ENCODE data around the gene DDX17. TPM values are rescaled to one million over a fixed set of nuclear protein-coding genes. Genes with fewer than 3 reads are reported as not detected.

The DDX17 gene
- total and polyA plus RNA-seq, 9 of the 15 experiments (the other 6 are each of a cell fraction or from before 2014, with no cell fraction given), result 17.6 to 421 (median 189) TPM

- H2AFZ ChIP-seq (ENCODE audit: low read depth, low read length), result no peak overlapping the region
- in situ Hi-C loops (cut with MboI), result no loop called here
- H3K27ac ChIP-seq (ENCODE audit: extremely low read depth, low read depth, low read length), result no peak overlapping the region
- ChIA-PET POLR2A (no interaction called here), CTCF (ENCODE audit: low intra/inter-chr PET ratio) (no interaction called here)
- no peak for ATAC-seq
- no peak overlapping the region for H3K4me3 ChIP-seq
- no peaks in the 10 kb centered on the region for H3K36me3 ChIP-seq (ENCODE audit: control insufficient read depth, insufficient read depth, low read length)
- no peak for FAIRE-seq
- no peaks in the 10 kb centered on the region for H3K4me1 ChIP-seq (replicated peaks in 1 of 2; ENCODE audit: control insufficient read depth in 2 of 2, insufficient read depth in 2 of 2, low read length in 2 of 2)
- intact Hi-C loops (cut with micrococcal nuclease), result no loop called here
- H3K79me2 ChIP-seq (ENCODE audit: control insufficient read depth, insufficient read depth, low read length), result no peaks in the 10 kb centered on the region
- no peaks in the 10 kb centered on the region for H3K27me3 ChIP-seq (ENCODE audit: control insufficient read depth in 2 of 2, insufficient read depth in 2 of 2, low read length in 2 of 2)
- no TSS peak for BruUV-seq (replicated peaks)
- no peak for TF ChIP-seq FOXP1 (CRISPR knock-in tag; IDR thresholded peaks at IDR 0.05)
- TF ChIP-seq E2F3 (CRISPR knock-in tag; IDR thresholded peaks at IDR 0.05), result no peak
- TF ChIP-seq MBD2 (IDR thresholded peaks at IDR 0.05; ENCODE audit: borderline replicate concordance, low read depth), result no peak
- no peaks in the 10 kb centered on the region for H3K9me3 ChIP-seq (replicated peaks; ENCODE audit: control insufficient read depth, insufficient read depth, low read depth, low read length)
- no peak overlapping the region for H3K4me2 ChIP-seq (ENCODE audit: insufficient read depth, low read length)
- H4K20me1 ChIP-seq (replicated peaks; ENCODE audit: control insufficient read depth, insufficient read depth, low read length), result no peaks in the 10 kb centered on the region
- 54% methylated on average over 2 of the region's 2 CpGs for WGBS (ENCODE audit: insufficient coverage, low coverage, missing lambda C conversion rate)
- no peaks in the 10 kb centered on the region for H3K9me1 ChIP-seq (ENCODE audit: control insufficient read depth, insufficient read depth, low read length)
- no peak overlapping the region for H3K9ac ChIP-seq (ENCODE audit: insufficient read depth in 1 of 2, low read depth in 2 of 2, low read length in 2 of 2)
- DNase-seq (ENCODE audit: extremely low read depth in 1 of 4, low spot score in 3 of 4), result no peak
Measured at GRCh38 chr22:38540701-38541100, 34.6 kb upstream of the DDX17 start.

GRCh38 chr22:38531251-38531938 lies 25.3 kb upstream of the DDX17 start:
- no peak for FAIRE-seq
- no TSS peak for BruUV-seq (replicated peaks)
- no peak overlapping the region for H3K4me3 ChIP-seq
- ChIA-PET POLR2A (interaction anchor here (1.2 kb wide), 2 partner anchors 15 to 60 kb away, joined by 4 to 6 read pairs; no protein-coding TSS in a partner anchor), CTCF (ENCODE audit: low intra/inter-chr PET ratio) (no interaction called here)
- H3K4me2 ChIP-seq (ENCODE audit: insufficient read depth, low read length), result no peak overlapping the region
- no peaks in the 10 kb centered on the region for H3K36me3 ChIP-seq (ENCODE audit: control insufficient read depth, insufficient read depth, low read length)
- in situ Hi-C loops (cut with MboI) (no loop called here), intact Hi-C loops (cut with micrococcal nuclease) (no loop called here)
- no peaks in the 10 kb centered on the region for H3K9me3 ChIP-seq (replicated peaks; ENCODE audit: control insufficient read depth, insufficient read depth, low read depth, low read length)
- no peak for DNase-seq (ENCODE audit: extremely low read depth in 1 of 4, low spot score in 3 of 4)
- H2AFZ ChIP-seq (ENCODE audit: low read depth, low read length), result peak overlapping the region; percentile 58
- ATAC-seq, result no peak
- TF ChIP-seq, protein P1, sequence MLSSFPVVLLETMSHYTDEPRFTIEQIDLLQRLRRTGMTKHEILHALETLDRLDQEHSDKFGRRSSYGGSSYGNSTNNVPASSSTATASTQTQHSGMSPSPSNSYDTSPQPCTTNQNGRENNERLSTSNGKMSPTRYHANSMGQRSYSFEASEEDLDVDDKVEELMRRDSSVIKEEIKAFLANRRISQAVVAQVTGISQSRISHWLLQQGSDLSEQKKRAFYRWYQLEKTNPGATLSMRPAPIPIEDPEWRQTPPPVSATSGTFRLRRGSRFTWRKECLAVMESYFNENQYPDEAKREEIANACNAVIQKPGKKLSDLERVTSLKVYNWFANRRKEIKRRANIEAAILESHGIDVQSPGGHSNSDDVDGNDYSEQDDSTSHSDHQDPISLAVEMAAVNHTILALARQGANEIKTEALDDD (IDR thresholded peaks at IDR 0.05), result peak; percentile 73
- no peak for TF ChIP-seq RB1 (IDR thresholded peaks at IDR 0.05; ENCODE audit: low read depth)
- no peaks in the 10 kb centered on the region for H4K20me1 ChIP-seq (replicated peaks; ENCODE audit: control insufficient read depth, insufficient read depth, low read length)
- H3K9ac ChIP-seq (ENCODE audit: insufficient read depth in 1 of 2, low read depth in 2 of 2, low read length in 2 of 2), result no peak overlapping the region
- H3K4me1 ChIP-seq (replicated peaks in 1 of 2; ENCODE audit: control insufficient read depth in 2 of 2, insufficient read depth in 2 of 2, low read length in 2 of 2), result no peaks in the 10 kb centered on the region; a peak in 2 of 5 replicates
- no peaks in the 10 kb centered on the region for H3K79me2 ChIP-seq (ENCODE audit: control insufficient read depth, insufficient read depth, low read length)
- no peaks in the 10 kb centered on the region for H3K27me3 ChIP-seq (ENCODE audit: control insufficient read depth in 2 of 2, insufficient read depth in 2 of 2, low read length in 2 of 2)
- no peaks in the 10 kb centered on the region for H3K9me1 ChIP-seq (ENCODE audit: control insufficient read depth, insufficient read depth, low read length)
- WGBS (ENCODE audit: insufficient coverage, low coverage, missing lambda C conversion rate), result 50% methylated on average over 4 of the region's 4 CpGs
- H3K27ac ChIP-seq (ENCODE audit: extremely low read depth, low read depth, low read length), result no peak overlapping the region
